ENCODE data around the gene PLD5.

DNA sequence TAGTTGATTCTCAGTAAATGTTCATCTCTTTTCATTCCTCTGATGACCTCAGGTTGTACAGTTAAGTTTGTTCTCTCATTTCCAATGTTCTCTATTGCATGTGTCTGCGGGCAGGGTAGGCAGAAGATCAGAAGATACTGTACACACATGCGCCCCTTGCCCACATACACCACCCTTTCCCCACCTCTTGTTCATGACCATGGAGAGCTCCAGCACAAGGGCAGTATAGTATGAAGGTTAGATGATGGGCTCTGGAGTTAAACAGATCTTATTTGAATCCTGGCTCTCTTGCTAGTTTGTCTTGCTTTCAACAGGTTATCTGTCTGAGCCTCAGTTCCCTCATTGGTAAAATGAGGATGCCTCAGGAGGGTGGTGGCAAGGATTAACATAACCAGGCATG, 17.8 kb upstream of the PLD5 start:
- TF ChIP-seq, protein P1, sequence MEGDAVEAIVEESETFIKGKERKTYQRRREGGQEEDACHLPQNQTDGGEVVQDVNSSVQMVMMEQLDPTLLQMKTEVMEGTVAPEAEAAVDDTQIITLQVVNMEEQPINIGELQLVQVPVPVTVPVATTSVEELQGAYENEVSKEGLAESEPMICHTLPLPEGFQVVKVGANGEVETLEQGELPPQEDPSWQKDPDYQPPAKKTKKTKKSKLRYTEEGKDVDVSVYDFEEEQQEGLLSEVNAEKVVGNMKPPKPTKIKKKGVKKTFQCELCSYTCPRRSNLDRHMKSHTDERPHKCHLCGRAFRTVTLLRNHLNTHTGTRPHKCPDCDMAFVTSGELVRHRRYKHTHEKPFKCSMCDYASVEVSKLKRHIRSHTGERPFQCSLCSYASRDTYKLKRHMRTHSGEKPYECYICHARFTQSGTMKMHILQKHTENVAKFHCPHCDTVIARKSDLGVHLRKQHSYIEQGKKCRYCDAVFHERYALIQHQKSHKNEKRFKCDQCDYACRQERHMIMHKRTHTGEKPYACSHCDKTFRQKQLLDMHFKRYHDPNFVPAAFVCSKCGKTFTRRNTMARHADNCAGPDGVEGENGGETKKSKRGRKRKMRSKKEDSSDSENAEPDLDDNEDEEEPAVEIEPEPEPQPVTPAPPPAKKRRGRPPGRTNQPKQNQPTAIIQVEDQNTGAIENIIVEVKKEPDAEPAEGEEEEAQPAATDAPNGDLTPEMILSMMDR (IDR thresholded peaks at IDR 0.05): no peak
- no peak for TF ChIP-seq POLR2A (IDR thresholded peaks at IDR 0.05)
- no peak for TF ChIP-seq EP300 (IDR thresholded peaks at IDR 0.05)

Measured in ovary (tissue), 3 donors.